Thoracic aorta (tissue), 2 donors: ENCODE data around the gene TRHDE. TPM values are rescaled to one million over a fixed set of nuclear protein-coding genes. Genes with fewer than 3 reads are reported as not detected.

Experiments
- ATAC-seq: fragments of 150-250 bp; one replicate; pipeline ENCODE4 v1.8.0; 2017; ENCODE audit warnings: low read depth; ENCODE audit not compliant: insufficient number of reproducible peaks, low FRiP score
- DNase-seq: peaks from one replicate; pipeline ENCODE4 v3.0.0-alpha.2; 2020; ENCODE audit warnings: low spot score
- H3K27ac ChIP-seq, 2 donors: fragments of 200-600 bp; sonication (generic); 1 replicate in 1 of 2; 2 replicates in 1 of 2; pipeline ENCODE4 v1.5.1; 2016; ENCODE audit warnings: mild to moderate bottlenecking in 2 of 2, moderate library complexity in 2 of 2
- H3K27me3 ChIP-seq: fragments of 200-600 bp; sonication (generic); replicated peaks from 2 replicates; pipeline ENCODE4 v1.6.0; 2016; ENCODE audit warnings: mild to moderate bottlenecking; ENCODE audit not compliant: insufficient read depth
- H3K36me3 ChIP-seq: fragments of 200-600 bp; sonication (generic); one replicate; pipeline ENCODE4 v1.5.1; 2016
- H3K4me1 ChIP-seq, 2 donors: fragments of 200-600 bp; sonication (generic); 1 replicate in 1 of 2; 2 replicates in 1 of 2; pipeline versions ENCODE4 v1.5.1 to v1.6.0; 2016; ENCODE audit warnings: low read depth in 2 of 2, mild to moderate bottlenecking in 1 of 2; ENCODE audit not compliant: control insufficient read depth in 1 of 2
- H3K4me3 ChIP-seq: fragments of 200-600 bp; sonication (generic); 2 replicates; pipeline ENCODE4 v1.5.1; 2016; ENCODE audit warnings: mild to moderate bottlenecking
- H3K9me3 ChIP-seq: fragments of 200-600 bp; sonication (generic); 2 replicates; pipeline ENCODE4 v1.5.1; 2016
- CTCF ChIP-seq: fragments of 200-600 bp; sonication (generic); IDR thresholded peaks from one replicate; pipeline ENCODE4 v1.5.1; 2019; ENCODE audit warnings: antibody characterized with exemption
- total RNA-seq, 2 donors: library from RNA; depleted of rRNA; stranded (reverse); fragments of >200 nt; gene quantifications; one replicate each; pipeline versions ENCODE4 v1.1.0 to v1.2.3, GENCODE V29; 2016

Gene TRHDE
- total RNA-seq, 2 donors from 2014 or later: 3.5 to 3.7 TPM

GRCh38 chr12:72368719-72369422 is 96.7 kb downstream of the TRHDE start:
- no peak overlapping the region for H3K27ac ChIP-seq
- TF ChIP-seq CTCF: no peak
- no peaks in the 10 kb centered on the region for H3K27me3 ChIP-seq
- no peaks in the 10 kb centered on the region for H3K36me3 ChIP-seq
- ATAC-seq: no peak
- no peak overlapping the region for H3K4me3 ChIP-seq
- no peaks in the 10 kb centered on the region for H3K9me3 ChIP-seq
- H3K4me1 ChIP-seq: no peaks in the 10 kb centered on the region
- DNase-seq: no peak

DNA sequence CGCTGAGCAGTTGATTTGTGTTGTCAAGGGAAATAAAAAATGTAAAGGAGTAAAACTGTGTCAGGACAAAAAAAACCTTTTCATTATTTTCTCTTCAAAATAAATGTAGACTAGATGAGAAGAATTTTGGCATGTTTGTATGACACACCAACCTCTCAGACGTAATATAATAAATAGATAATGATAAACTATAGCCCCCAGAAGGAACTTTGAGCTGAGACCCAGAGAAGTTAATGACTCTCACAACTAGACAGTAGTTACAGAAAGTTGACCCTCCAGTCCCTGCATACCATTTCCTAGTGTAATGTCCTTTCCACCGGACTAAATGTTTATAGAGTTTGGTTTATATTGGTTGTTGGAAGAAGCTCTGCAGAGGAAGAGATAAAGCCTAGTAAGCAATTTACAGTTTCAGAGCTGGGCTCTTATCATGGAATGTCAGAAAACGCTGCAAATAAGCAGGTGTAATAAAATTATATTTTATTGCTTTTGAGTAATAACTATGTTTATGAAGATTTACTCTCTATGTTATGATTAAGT is 97.3 kb downstream of the TRHDE start:
- no peak overlapping the region for H3K27ac ChIP-seq
- DNase-seq: no peak
- no peak overlapping the region for H3K4me3 ChIP-seq
- ATAC-seq: no peak
- H3K27me3 ChIP-seq: no peaks in the 10 kb centered on the region
- TF ChIP-seq CTCF: no peak
- no peaks in the 10 kb centered on the region for H3K4me1 ChIP-seq
- H3K9me3 ChIP-seq: no peaks in the 10 kb centered on the region
- H3K36me3 ChIP-seq: no peaks in the 10 kb centered on the region

GRCh38 chr12:72380441-72380840 is 108.3 kb downstream of the TRHDE start:
- Histone ChIP-seq H3K27ac (no peak overlapping the region), H3K4me1 (no peaks in the 10 kb centered on the region), H3K36me3 (no peaks in the 10 kb centered on the region), H3K9me3 (no peaks in the 10 kb centered on the region), H3K27me3 (no peaks in the 10 kb centered on the region), H3K4me3 (no peak overlapping the region)
- ATAC-seq: no peak
- DNase-seq: no peak
- TF ChIP-seq CTCF: no peak

DNA sequence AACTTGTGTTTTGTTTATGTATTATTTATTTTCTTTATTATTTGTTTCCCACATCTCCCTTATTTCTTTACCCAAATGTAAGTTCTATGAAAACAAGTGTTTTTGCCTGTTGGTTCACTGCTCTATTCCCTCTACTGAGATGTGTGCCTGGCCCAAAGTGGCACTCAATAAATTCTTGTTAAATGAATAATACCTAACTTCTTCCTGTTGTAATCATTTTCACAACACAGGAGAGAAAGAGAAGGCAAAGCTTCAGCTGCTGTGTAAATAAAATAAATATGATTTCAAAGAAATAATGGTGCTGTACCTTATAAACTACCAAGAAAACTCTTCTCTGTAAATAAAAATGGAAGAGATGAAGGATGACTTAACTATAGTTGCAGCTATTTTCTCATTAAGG is 116.2 kb downstream of the TRHDE start:
- Histone ChIP-seq H3K27ac (no peak overlapping the region), H3K4me3 (no peak overlapping the region), H3K9me3 (no peaks in the 10 kb centered on the region), H3K4me1 (no peaks in the 10 kb centered on the region), H3K36me3 (no peaks in the 10 kb centered on the region), H3K27me3 (no peaks in the 10 kb centered on the region)
- DNase-seq (no peak), ATAC-seq (no peak)
- no peak for TF ChIP-seq CTCF

DNA sequence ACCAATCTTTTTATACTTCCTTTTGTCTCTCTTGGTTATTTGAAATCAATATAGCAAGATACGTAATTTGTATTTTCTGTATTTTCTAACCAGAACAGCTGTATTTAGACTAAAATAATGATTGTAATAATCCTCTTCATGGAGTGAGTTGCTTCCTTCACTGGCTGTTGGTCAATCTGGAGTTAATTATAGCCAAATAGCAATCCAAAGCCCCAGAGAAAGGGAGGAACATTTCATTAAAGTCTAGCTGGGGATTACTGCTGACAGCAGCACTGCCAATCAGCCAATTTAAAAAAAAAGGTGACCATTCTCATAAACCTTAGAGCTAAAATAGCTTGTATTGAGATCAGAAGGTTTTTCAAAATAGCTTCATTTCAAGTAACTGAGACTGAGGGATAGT is 118.0 kb downstream of the TRHDE start:
- DNase-seq (no peak), ATAC-seq (no peak)
- Histone ChIP-seq H3K4me3 (no peak overlapping the region), H3K4me1 (no peaks in the 10 kb centered on the region), H3K27ac (no peak overlapping the region), H3K36me3 (no peaks in the 10 kb centered on the region), H3K27me3 (no peaks in the 10 kb centered on the region), H3K9me3 (no peaks in the 10 kb centered on the region)
- no peak for TF ChIP-seq CTCF
